ENCODE data around the gene LPAR1.

LPAR1 gene

DNA sequence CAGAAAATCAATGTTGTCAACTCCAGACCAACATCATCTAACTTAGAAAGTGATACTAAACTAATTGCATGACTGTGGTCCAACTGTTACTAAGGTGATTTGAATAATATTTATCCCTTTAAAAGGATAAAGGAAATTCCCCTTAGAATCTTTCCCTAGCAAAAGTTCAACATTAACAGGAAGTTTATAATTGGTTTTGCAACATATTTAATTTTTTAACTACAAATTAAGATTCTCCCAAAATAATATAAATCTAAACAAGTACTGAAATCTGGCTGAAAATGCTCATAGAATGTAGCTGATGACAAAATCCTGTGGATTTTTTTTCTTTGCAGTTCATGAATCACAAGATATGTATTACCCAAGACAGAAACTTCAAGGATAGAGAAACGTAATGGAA is 151.4 kb downstream of the LPAR1 start:
- no peak for TF ChIP-seq TCF4 (CRISPR knock-in tag; IDR thresholded peaks at IDR 0.05; ENCODE audit: borderline replicate concordance)
- no peak for TF ChIP-seq SNAI2 (CRISPR knock-in tag; IDR thresholded peaks at IDR 0.05)
- TF ChIP-seq CSRNP3 (CRISPR knock-in tag; IDR thresholded peaks at IDR 0.05), result no peak
- no peak for TF ChIP-seq ARNTL (CRISPR knock-in tag; IDR thresholded peaks at IDR 0.05; ENCODE audit: borderline replicate concordance, low read depth)
- no peak for TF ChIP-seq RARB (CRISPR knock-in tag; IDR thresholded peaks at IDR 0.05)
- TF ChIP-seq ZFP30 (CRISPR knock-in tag; IDR thresholded peaks at IDR 0.05), result no peak
- no peak for TF ChIP-seq TOX (CRISPR knock-in tag; IDR thresholded peaks at IDR 0.05; ENCODE audit: borderline replicate concordance)
- no peak for TF ChIP-seq ZNF565 (CRISPR knock-in tag; conservative IDR thresholded peaks at IDR 0.05; ENCODE audit: low read depth)
- TF ChIP-seq ZNF70 (CRISPR knock-in tag; IDR thresholded peaks at IDR 0.05), result no peak
- no peak for TF ChIP-seq ZNF8 (CRISPR knock-in tag; IDR thresholded peaks at IDR 0.05)
- no peak for TF ChIP-seq ZC3H10 (CRISPR knock-in tag; IDR thresholded peaks at IDR 0.05)
- no peak for TF ChIP-seq ZFP3 (CRISPR knock-in tag; IDR thresholded peaks at IDR 0.05)
- TF ChIP-seq ISL1 (CRISPR knock-in tag; IDR thresholded peaks at IDR 0.05), result no peak
- no peak for TF ChIP-seq OSR1 (CRISPR knock-in tag; IDR thresholded peaks at IDR 0.05)
- TF ChIP-seq, protein P1, sequence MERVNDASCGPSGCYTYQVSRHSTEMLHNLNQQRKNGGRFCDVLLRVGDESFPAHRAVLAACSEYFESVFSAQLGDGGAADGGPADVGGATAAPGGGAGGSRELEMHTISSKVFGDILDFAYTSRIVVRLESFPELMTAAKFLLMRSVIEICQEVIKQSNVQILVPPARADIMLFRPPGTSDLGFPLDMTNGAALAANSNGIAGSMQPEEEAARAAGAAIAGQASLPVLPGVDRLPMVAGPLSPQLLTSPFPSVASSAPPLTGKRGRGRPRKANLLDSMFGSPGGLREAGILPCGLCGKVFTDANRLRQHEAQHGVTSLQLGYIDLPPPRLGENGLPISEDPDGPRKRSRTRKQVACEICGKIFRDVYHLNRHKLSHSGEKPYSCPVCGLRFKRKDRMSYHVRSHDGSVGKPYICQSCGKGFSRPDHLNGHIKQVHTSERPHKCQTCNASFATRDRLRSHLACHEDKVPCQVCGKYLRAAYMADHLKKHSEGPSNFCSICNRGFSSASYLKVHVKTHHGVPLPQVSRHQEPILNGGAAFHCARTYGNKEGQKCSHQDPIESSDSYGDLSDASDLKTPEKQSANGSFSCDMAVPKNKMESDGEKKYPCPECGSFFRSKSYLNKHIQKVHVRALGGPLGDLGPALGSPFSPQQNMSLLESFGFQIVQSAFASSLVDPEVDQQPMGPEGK (CRISPR knock-in tag; IDR thresholded peaks at IDR 0.05; ENCODE audit: borderline replicate concordance), result no peak
- no peak for ATAC-seq

DNA sequence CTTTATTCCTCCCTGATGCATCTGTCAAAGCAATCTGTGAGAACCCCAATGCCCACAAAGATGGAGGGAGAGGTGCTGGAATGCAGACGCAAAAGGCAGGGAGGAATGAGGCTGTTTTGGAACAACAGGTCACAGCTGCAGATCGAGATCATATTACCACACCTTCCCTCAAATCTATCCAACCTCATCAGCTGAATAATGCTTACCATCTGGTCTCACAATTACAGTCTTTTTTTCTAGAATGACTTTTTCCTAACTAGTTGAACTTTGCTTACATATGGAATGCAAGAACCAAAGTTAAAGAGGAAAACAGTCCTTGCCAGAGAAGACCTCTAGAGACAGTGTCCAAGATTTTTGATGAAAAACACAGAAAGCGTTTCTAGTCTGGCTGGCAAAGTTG is 158.1 kb downstream of the LPAR1 start:
- ATAC-seq, result no peak; the same call in 2 of the 3 replicates
- TF ChIP-seq ISL1 (CRISPR knock-in tag; IDR thresholded peaks at IDR 0.05), result no peak
- no peak for TF ChIP-seq ZNF8 (CRISPR knock-in tag; IDR thresholded peaks at IDR 0.05)
- no peak for TF ChIP-seq BACH2 (CRISPR knock-in tag; IDR thresholded peaks at IDR 0.05; ENCODE audit: borderline replicate concordance)
- no peak for TF ChIP-seq ZC3H10 (CRISPR knock-in tag; IDR thresholded peaks at IDR 0.05)
- no peak for TF ChIP-seq ESRRG (CRISPR knock-in tag; IDR thresholded peaks at IDR 0.05)
- TF ChIP-seq ZFP30 (CRISPR knock-in tag; IDR thresholded peaks at IDR 0.05), result no peak
- no peak for TF ChIP-seq TOX (CRISPR knock-in tag; IDR thresholded peaks at IDR 0.05; ENCODE audit: borderline replicate concordance)
- no peak for TF ChIP-seq CSRNP3 (CRISPR knock-in tag; IDR thresholded peaks at IDR 0.05)
- TF ChIP-seq, protein P2, sequence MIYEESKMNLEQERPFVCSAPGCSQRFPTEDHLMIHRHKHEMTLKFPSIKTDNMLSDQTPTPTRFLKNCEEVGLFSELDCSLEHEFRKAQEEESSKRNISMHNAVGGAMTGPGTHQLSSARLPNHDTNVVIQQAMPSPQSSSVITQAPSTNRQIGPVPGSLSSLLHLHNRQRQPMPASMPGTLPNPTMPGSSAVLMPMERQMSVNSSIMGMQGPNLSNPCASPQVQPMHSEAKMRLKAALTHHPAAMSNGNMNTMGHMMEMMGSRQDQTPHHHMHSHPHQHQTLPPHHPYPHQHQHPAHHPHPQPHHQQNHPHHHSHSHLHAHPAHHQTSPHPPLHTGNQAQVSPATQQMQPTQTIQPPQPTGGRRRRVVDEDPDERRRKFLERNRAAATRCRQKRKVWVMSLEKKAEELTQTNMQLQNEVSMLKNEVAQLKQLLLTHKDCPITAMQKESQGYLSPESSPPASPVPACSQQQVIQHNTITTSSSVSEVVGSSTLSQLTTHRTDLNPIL (CRISPR knock-in tag; IDR thresholded peaks at IDR 0.05; ENCODE audit: low read depth), result no peak
- TF ChIP-seq ZNF70 (CRISPR knock-in tag; IDR thresholded peaks at IDR 0.05), result no peak
- TF ChIP-seq RARB (CRISPR knock-in tag; IDR thresholded peaks at IDR 0.05), result no peak
- TF ChIP-seq TCF4 (CRISPR knock-in tag; IDR thresholded peaks at IDR 0.05; ENCODE audit: borderline replicate concordance), result no peak
- no peak for TF ChIP-seq POU6F1 (CRISPR knock-in tag; IDR thresholded peaks at IDR 0.05; ENCODE audit: borderline replicate concordance, low read depth)
- TF ChIP-seq GLIS3 (CRISPR knock-in tag; IDR thresholded peaks at IDR 0.05), result no peak
- TF ChIP-seq ZNF565 (CRISPR knock-in tag; conservative IDR thresholded peaks at IDR 0.05; ENCODE audit: low read depth), result no peak
- TF ChIP-seq OSR1 (CRISPR knock-in tag; IDR thresholded peaks at IDR 0.05), result no peak
- no peak for TF ChIP-seq PPARA (CRISPR knock-in tag; IDR thresholded peaks at IDR 0.05; ENCODE audit: borderline replicate concordance)
- TF ChIP-seq ARNTL (CRISPR knock-in tag; IDR thresholded peaks at IDR 0.05; ENCODE audit: borderline replicate concordance, low read depth), result no peak
- TF ChIP-seq, protein P1 (CRISPR knock-in tag; IDR thresholded peaks at IDR 0.05; ENCODE audit: borderline replicate concordance), result no peak
- no peak for TF ChIP-seq SNAI2 (CRISPR knock-in tag; IDR thresholded peaks at IDR 0.05)
